ENCODE data around the gene CES3.

Gene CES3

GRCh38 chr16:67006930-67007658 lies 46.0 kb downstream of the CES3 start:
- no peak for DNase-seq (ENCODE audit: low read depth)

- DNase-seq (ENCODE audit: low read depth) = no peak
Measured at GRCh38 chr16:67009158-67009557, 48.1 kb downstream of the CES3 start.

GRCh38 chr16:67011274-67011673 lies 50.2 kb downstream of the CES3 start:
- DNase-seq (ENCODE audit: low read depth) = no peak

DNA sequence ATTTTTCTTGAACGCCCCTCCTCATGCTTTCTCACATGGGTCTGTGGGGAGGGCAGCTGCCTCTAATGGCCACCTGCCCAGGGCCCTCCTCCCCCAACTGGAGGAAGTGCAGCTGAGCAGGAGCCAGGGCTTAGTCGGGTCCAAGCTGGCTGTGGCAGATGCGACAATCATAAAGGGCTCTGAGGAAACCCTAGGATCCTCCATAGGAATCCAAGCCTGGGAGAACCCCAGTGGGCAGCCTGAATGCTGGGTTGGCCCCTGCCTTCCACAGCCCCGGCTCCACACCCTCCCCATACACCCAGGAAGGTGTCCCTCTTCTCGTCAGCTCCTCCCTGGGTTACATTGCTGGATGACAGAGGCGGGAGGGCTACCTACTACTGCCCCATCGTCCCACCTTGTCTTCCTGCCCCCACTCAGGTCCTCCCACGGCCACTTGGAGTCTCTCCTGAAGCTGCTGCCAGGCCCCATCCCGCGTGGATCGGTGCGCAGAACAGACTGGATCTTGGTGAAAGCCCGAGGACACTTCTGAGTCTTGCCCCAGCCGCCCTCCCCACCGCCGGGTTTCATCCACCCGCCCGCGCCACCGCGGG lies 52.3 kb downstream of the CES3 start:
- no peak for DNase-seq (ENCODE audit: low read depth)

GRCh38 chr16:67013823-67014633 lies 53.0 kb downstream of the CES3 start:
- DNase-seq (ENCODE audit: low read depth) = peak; percentile 54

DNA sequence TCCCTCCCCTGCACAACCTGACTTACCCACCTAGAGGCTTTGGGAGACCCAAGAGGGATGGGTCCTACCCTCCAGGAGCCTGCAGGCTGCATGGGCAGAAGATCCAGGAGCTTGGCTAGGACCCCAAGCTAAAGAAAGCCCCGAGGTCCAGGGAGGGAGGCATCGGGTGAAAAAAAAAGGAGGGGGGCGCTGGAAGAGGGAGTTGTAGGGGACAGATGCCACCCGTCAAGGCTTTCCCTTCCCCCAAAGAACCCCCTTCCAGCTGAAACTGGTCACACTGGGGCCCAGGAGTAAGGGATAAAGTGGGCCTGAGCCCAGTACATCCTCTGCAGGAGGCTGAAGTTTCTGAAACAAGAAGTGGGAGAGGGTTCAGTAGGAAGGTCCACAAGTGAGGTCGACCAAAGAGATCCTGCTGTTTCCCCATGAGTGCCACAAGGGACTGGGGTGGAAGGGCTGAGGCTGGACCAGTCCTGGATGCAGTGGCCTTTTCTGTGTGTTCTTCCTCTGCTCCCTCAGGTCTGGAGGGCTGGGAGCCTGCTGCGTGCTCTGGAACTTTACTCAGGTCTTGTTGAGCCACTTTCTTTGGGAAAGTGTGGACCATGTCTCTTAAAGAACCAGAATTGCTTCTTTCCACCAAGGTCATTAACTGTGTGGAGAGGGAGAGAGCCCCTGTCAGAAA lies 53.7 kb downstream of the CES3 start:
- DNase-seq (ENCODE audit: low read depth) = no peak

DNA sequence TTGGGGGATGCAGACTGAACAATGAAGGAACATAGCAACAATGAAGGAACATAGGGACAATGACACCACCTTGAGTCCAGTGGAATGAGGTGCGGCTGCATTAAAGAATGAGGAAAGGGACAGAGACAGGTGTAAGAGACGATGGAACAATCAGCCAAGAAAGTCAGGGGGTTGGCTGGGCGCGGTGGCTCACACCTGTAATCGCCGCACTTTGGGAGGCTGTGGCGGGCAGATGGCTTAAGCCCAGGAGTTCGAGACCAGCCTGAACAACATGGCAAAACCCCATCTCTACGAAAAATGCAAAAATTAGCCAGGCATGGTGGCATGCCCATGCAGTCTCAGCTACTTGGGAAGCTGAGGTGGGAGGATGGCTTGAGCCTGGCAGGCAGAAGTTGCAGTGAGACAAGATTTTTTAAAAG lies 54.3 kb downstream of the CES3 start:
- DNase-seq (ENCODE audit: low read depth) = no peak

DNA sequence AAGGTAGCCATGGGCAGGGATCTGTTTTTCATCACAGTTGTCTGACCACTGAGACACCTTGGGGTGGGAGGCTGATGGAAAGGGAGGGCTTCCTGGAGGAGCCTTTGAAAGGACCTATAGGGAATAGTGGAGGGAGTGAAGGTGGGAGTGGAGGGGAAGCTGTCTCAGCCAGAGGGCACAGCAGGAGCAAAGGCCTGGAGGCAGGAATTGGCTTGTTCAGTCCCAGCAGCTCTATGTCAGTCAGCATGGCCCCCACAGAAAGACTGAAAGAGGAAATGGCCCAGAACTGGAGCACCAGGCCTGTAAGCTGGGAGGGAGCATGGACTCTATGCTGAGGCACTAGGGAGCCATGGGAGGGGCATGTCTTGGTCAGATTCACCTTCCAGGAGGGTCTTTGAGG lies 55.1 kb downstream of the CES3 start:
- no peak for DNase-seq (ENCODE audit: low read depth)

DNA sequence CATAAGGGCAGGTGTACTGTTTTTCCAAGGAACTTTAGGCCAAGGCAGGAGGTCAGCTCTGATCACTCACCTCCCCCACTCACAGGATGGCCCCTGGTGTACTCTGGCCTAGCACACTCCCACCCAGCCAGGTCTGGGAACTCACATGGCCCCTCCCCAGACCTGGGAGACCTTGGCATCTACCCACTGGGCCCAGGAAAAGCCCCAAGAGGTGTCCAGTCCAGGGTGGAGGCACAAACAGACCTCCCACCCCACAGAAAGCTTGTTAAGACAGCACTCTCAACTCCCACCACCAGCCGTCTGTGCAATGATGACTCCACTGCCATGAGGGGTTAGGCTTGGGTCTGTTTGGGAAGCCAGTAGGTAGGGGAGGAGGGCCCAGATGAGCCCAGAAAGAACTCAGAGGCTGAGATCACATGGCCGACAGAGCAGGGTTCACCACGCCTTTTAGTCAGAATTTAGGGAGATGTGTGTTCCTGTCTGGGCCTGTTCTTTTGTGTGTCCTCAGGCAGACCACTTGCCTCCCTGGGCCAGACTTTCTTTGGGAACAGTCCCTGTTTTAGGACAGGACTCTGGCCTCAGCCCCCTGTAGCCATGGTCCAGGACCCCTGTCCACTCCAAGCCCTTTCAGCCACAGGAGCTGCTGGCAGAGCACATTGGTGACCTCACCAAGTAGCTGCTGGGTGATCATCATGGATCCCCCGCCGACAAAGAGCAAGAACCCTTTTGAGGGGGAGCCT lies 55.8 kb downstream of the CES3 start:
- no peak for DNase-seq (ENCODE audit: low read depth)

DNA sequence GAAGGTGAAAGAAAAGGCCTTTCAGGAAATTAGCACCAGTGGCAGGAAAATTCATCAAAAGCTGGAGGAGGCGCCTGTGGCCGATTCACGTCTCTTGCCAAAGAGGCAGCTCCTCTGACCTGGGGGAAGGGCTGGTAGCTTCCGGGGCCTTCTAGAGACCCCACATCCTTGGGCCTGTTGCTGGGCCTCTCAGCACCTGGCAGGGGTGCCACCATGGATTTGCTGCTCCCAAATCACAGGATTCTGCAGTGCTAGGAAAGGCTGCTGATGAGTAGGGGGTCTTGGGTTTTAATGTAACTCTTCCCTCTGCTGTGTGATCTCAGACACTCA lies 56.3 kb downstream of the CES3 start:
- no peak for DNase-seq (ENCODE audit: low read depth)

DNA sequence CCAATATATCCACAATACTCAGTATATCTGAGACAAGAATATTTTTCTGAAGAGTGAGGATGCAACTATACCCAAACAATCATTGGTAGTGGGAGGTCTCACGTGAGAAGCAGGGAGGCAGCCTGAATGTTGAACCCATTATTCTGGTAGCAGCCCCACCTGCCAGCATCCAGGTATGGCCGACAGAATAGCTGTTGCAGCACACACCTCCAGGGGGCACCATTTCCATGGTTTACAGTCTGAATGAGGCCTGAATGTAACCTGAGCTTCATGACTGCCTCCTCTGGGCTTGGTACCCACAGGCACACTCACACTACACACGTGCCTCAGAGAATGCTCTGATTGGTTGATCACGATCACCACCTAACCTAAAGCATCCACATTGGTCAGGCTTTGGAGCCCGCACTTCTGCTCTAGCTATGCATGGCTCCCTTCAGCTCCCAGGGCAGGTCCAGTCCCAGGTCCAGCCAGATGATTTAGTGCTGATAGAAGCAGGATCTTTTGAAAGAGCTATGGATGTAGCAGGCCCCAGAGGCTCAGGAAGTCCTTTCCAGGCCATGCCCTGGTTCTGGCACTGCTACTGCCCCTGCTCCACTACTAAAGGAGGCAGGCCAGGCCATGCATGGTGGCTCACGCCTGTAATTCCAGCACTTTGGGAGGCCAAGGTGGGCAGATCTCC lies 56.9 kb downstream of the CES3 start:
- peak; percentile 76 for DNase-seq (ENCODE audit: low read depth)

GRCh38 chr16:67019171-67019570 lies 58.1 kb downstream of the CES3 start:
- DNase-seq (ENCODE audit: low read depth) = no peak

- DNase-seq (ENCODE audit: low read depth) = no peak
Measured at GRCh38 chr16:67021321-67021720, 60.3 kb downstream of the CES3 start.

- no peak for DNase-seq (ENCODE audit: low read depth)
Measured at GRCh38 chr16:67022531-67023214, 61.6 kb downstream of the CES3 start.

- DNase-seq (ENCODE audit: low read depth) = no peak
Measured at GRCh38 chr16:67023689-67024088, 62.6 kb downstream of the CES3 start.

All from activated T-cell treated with anti-CD3 and anti-CD28 coated beads for 1 hour (primary cell).